ENCODE results near the gene CLCN1.
"Not testable (repeated sequence)": the region's sequence is repeated elsewhere in the genome, so short reads cannot be mapped to it uniquely, and the experiment has no call there.

CLCN1 gene

GRCh38 chr7:143391462-143392404, 75.8 kb downstream of the CLCN1 start:
- no peak overlapping the region for H3K4me3 ChIP-seq (ENCODE audit: low read depth, low read length)
- no peak for TF ChIP-seq CTCF (IDR thresholded peaks at IDR 0.05; ENCODE audit: insufficient read depth, low read depth, low read length, missing control alignments)
- DNase-seq (ENCODE audit: low read depth), result no peak

GRCh38 chr7:143392427-143392826, 76.5 kb downstream of the CLCN1 start:
- H3K4me3 ChIP-seq (ENCODE audit: low read depth, low read length); DNase-seq (ENCODE audit: low read depth): not testable (repeated sequence)

GRCh38 chr7:143392875-143393266, 77.0 kb downstream of the CLCN1 start:
- TF ChIP-seq CTCF (IDR thresholded peaks at IDR 0.05; ENCODE audit: insufficient read depth, low read depth, low read length, missing control alignments), result no peak
- DNase-seq (ENCODE audit: low read depth), result no peak
- H3K4me3 ChIP-seq (ENCODE audit: low read depth, low read length), result no peak overlapping the region

GRCh38 chr7:143393267-143394041, 77.5 kb downstream of the CLCN1 start:
- no peak for TF ChIP-seq CTCF (IDR thresholded peaks at IDR 0.05; ENCODE audit: insufficient read depth, low read depth, low read length, missing control alignments)
- no peak overlapping the region for H3K4me3 ChIP-seq (ENCODE audit: low read depth, low read length)
- DNase-seq (ENCODE audit: low read depth), result no peak

- H3K4me3 ChIP-seq (ENCODE audit: low read depth, low read length), result no peak overlapping the region
- TF ChIP-seq CTCF (IDR thresholded peaks at IDR 0.05; ENCODE audit: insufficient read depth, low read depth, low read length, missing control alignments), result no peak
- DNase-seq (ENCODE audit: low read depth), result no peak
Measured at GRCh38 chr7:143394068-143394467, 78.2 kb downstream of the CLCN1 start.

- TF ChIP-seq CTCF (IDR thresholded peaks at IDR 0.05; ENCODE audit: insufficient read depth, low read depth, low read length, missing control alignments), result no peak
- no peak for DNase-seq (ENCODE audit: low read depth)
- H3K4me3 ChIP-seq (ENCODE audit: low read depth, low read length), result no peak overlapping the region
Measured at GRCh38 chr7:143394777-143395176, 78.9 kb downstream of the CLCN1 start.
